SJCRH30 (cell line): ENCODE data around the gene PRKCE. TPM values are rescaled to one million over a fixed set of nuclear protein-coding genes. Genes with fewer than 3 reads are reported as not detected.
"Not testable (repeated sequence)": the region's sequence is repeated elsewhere in the genome, so short reads cannot be mapped to it uniquely, and the experiment has no call there.

Source experiments
- DNase-seq, 2 experiments: peaks; one replicate each; pipeline ENCODE4 v3.0.0-alpha.2; 2015 to 2020
- H3K27ac ChIP-seq: fragments of 250-450 bp; sonication (Bioruptor Pico); 2 replicates; pipeline ENCODE4 v1.5.1; 2020; ENCODE audit warnings: mild to moderate bottlenecking, moderate library complexity
- H3K27me3 ChIP-seq: fragments of 250-450 bp; sonication (Bioruptor Pico); 2 replicates; pipeline ENCODE4 v1.5.1; 2020; ENCODE audit warnings: mild to moderate bottlenecking, moderate library complexity
- H3K36me3 ChIP-seq: fragments of 250-450 bp; sonication (Bioruptor Pico); 2 replicates; pipeline ENCODE4 v1.5.1; 2020; ENCODE audit warnings: mild to moderate bottlenecking, moderate library complexity
- H3K4me1 ChIP-seq: fragments of 250-450 bp; sonication (Bioruptor Pico); 2 replicates; pipeline ENCODE4 v1.5.1; 2020; ENCODE audit warnings: mild to moderate bottlenecking, moderate library complexity
- H3K4me3 ChIP-seq: fragments of 250-450 bp; sonication (Bioruptor Pico); 2 replicates; pipeline ENCODE4 v1.5.1; 2020; ENCODE audit warnings: mild to moderate bottlenecking, moderate library complexity
- H3K9me3 ChIP-seq: fragments of 250-450 bp; sonication (Bioruptor Pico); replicated peaks from 2 replicates; pipeline ENCODE4 v1.5.1; 2020; ENCODE audit warnings: mild to moderate bottlenecking, moderate library complexity
- total RNA-seq: library from RNA; depleted of rRNA; stranded (reverse); fragments of >200 nt; shearing (Covaris generic); gene quantifications from 2 replicates; pipeline ENCODE4 v1.2.3, GENCODE V29; 2014

The PRKCE gene
- total RNA-seq, 1 experiment from 2014 or later: 11.9 TPM

DNA sequence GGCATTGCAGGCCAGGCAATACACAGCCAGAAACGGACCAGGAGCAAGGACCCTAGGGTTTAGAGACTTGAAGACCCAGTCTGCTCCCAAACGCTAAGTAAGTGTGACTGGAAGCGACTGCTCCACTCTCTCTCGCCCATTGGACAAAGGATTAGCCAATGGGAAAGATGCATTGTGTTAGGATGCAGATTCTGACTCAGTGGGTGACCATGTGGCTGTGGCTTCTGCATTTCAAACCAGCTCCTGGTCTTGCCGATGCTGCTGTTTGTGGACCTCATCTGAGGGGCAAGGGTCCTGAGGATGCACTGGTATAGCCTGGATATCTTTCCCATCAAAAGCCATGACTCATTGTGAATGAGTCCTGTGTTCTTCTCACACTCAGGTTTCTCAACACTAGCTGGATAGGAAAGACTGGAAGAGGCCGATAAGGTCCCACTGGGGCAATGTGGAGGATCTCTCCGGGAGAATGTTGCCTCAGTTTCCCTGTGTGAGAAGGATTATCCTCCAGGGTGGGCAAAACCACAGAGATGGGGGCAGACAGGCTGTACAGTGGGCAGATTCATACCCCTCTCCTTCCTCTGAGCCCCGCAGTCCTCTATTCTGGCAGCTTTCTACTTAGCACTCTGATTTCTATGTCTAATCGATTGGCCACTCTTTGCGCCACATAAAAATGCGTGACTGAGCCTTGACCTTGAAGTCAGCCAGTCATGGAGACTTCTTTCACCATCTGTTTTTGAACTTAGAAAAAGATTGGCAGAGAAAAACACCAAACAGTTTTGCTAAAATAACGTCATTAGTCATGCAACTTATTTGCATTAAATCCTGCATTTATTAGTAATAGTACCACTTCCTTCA lies 257.1 kb downstream of the PRKCE start:
- H3K4me3 ChIP-seq: no peak overlapping the region
- no peaks in the 10 kb centered on the region for H3K9me3 ChIP-seq
- peak overlapping the region; percentile 93 for H3K27ac ChIP-seq
- peaks cover 39% of the 10 kb centered on the region for H3K4me1 ChIP-seq
- no peaks in the 10 kb centered on the region for H3K36me3 ChIP-seq
- H3K27me3 ChIP-seq: no peaks in the 10 kb centered on the region
- DNase-seq: peak; percentile 72 to 81

DNA sequence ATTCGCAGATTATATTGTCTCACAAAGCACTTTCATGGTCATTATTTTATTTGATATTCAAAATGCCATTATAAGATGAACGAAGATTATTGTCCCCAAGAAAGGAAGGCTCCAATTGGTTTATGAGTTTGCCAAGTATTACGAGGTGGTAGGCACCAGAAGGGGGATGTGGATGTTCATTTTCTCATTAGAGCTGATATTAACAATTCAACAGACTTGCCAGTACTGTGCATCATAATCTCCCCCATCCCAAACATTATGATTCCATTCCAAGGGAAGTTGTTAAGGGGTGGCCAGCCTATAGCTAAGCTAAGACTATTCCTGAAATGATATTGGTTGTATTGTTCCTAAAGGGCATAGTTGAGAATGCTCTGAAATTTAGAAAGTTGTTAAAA lies 257.7 kb downstream of the PRKCE start:
- peak in 1 of 2 experiments; percentile 61 for DNase-seq
- Histone ChIP-seq H3K4me1 (peaks cover 38% of the 10 kb centered on the region), H3K27me3 (no peaks in the 10 kb centered on the region), H3K36me3 (no peaks in the 10 kb centered on the region), H3K27ac (peak overlapping the region; percentile 93), H3K9me3 (no peaks in the 10 kb centered on the region), H3K4me3 (no peak overlapping the region)

GRCh38 chr2:45909677-45910191 lies 258.3 kb downstream of the PRKCE start:
- Histone ChIP-seq H3K4me1 (peaks cover 32% of the 10 kb centered on the region), H3K9me3 (no peaks in the 10 kb centered on the region), H3K27me3 (no peaks in the 10 kb centered on the region), H3K36me3 (no peaks in the 10 kb centered on the region), H3K27ac (peak overlapping the region; percentile 93), H3K4me3 (no peak overlapping the region)
- peak in 1 of 2 experiments; percentile 37 for DNase-seq

DNA sequence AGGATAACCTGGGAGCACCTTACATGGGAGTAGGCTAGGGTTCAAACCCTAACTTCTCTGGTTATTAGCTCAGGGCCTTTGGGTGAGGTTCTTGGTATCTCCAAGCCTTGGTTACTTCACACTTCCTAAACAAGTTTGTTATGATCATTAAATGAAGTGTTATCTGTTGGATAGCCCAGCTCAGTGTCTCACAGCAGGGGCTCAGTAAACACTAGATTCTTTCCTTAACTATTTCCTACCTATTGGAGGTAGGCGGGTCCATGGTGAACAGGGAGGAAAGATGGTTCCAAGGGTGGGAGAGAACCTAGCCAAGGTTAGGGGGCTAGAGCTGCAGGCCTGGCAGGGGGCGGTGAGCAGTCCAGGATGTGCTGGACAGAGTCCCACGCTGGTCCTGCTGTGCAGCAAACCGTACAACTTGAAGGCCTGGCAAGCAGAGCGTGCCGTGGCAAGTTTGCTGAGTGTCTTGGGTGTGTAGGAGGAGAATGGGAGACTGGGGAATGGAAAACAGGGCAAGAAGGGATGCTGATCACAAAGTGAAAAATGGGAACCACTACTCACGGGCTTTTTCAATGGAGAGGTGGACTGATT lies 259.1 kb downstream of the PRKCE start:
- Histone ChIP-seq H3K27ac (peak overlapping the region; percentile 93), H3K9me3 (no peaks in the 10 kb centered on the region), H3K27me3 (no peaks in the 10 kb centered on the region), H3K4me3 (no peak overlapping the region), H3K4me1 (peaks cover 26% of the 10 kb centered on the region), H3K36me3 (no peaks in the 10 kb centered on the region)
- DNase-seq: no peak

DNA sequence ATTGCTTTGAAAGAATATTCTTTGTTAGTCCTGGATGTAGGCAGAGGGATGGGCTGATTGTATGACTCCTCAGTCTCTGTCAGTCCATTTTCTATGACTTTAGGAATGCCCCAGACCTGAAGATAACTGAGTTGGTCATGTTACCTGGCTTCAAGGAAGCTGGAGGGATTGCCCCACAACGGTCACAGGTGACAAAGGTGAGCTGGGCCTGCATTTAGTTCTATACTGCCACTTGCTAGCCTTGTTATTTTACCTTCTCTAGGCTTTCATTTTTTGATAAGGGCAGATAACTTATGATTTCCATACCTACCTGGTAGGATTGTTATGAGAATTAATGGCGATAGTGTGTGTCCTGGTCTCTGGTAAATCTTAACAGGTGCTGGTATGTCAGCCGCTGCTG lies 260.1 kb downstream of the PRKCE start:
- no peaks in the 10 kb centered on the region for H3K36me3 ChIP-seq

GRCh38 chr2:45912109-45912508 lies 260.6 kb downstream of the PRKCE start:
- Histone ChIP-seq H3K4me1 (peaks cover 26% of the 10 kb centered on the region), H3K27me3 (no peaks in the 10 kb centered on the region), H3K27ac (no peak overlapping the region), H3K4me3 (no peak overlapping the region), H3K36me3 (no peaks in the 10 kb centered on the region), H3K9me3 (no peaks in the 10 kb centered on the region)
- DNase-seq: no peak

More for the DNA sequence above, 260.1 kb downstream of the PRKCE start:
- H3K27me3 ChIP-seq: no peaks in the 10 kb centered on the region
- no peak overlapping the region for H3K4me3 ChIP-seq
- no peaks in the 10 kb centered on the region for H3K9me3 ChIP-seq
- H3K27ac ChIP-seq: no peak overlapping the region
- no peak for DNase-seq
- H3K4me1 ChIP-seq: peaks cover 26% of the 10 kb centered on the region

- Histone ChIP-seq H3K4me3 (no peak overlapping the region), H3K27ac (no peak overlapping the region), H3K9me3 (no peaks in the 10 kb centered on the region), H3K27me3 (no peaks in the 10 kb centered on the region), H3K36me3 (no peaks in the 10 kb centered on the region), H3K4me1 (peaks cover 20% of the 10 kb centered on the region)
- no peak for DNase-seq
Observed at GRCh38 chr2:45913539-45913938, 262.1 kb downstream of the PRKCE start.

DNA sequence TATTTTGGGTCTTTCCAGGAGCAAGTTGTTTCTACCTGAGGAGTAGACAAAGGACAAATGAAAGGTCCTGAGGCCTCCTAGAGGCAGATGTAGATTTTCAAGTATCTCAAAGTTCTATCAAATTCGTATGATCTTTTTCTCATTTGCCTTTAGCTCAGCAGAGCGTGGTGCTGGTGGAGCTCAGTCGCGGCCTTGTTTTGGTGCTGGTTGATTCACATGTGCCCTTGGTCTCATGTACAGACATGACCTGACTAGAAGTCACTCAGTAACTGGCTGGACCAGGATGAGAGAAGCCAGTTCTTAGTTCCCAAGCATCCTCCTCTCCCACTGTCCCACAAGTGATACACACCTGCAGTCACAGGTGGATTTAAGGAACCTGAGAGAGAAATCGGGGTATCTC lies 264.0 kb downstream of the PRKCE start:
- no peak overlapping the region for H3K27ac ChIP-seq
- H3K4me3 ChIP-seq: no peak overlapping the region
- H3K9me3 ChIP-seq: no peaks in the 10 kb centered on the region
- DNase-seq: no peak
- no peaks in the 10 kb centered on the region for H3K27me3 ChIP-seq
- H3K4me1 ChIP-seq: peaks cover 16% of the 10 kb centered on the region
- H3K36me3 ChIP-seq: no peaks in the 10 kb centered on the region

- not testable (repeated sequence) for DNase-seq, H3K27ac ChIP-seq, H3K9me3 ChIP-seq, H3K4me3 ChIP-seq, H3K36me3 ChIP-seq, H3K27me3 ChIP-seq
- peaks cover 27% of the 10 kb centered on the region for H3K4me1 ChIP-seq
Observed at GRCh38 chr2:45917561-45918176, 266.2 kb downstream of the PRKCE start.

GRCh38 chr2:45918463-45919159 lies 267.1 kb downstream of the PRKCE start:
- peaks cover 37% of the 10 kb centered on the region for H3K4me1 ChIP-seq
- no peak overlapping the region for H3K4me3 ChIP-seq
- peak in 1 of 2 experiments; percentile 57 for DNase-seq
- no peaks in the 10 kb centered on the region for H3K36me3 ChIP-seq
- H3K9me3 ChIP-seq: no peaks in the 10 kb centered on the region
- no peaks in the 10 kb centered on the region for H3K27me3 ChIP-seq
- peak overlapping the region; percentile 42 for H3K27ac ChIP-seq

DNA sequence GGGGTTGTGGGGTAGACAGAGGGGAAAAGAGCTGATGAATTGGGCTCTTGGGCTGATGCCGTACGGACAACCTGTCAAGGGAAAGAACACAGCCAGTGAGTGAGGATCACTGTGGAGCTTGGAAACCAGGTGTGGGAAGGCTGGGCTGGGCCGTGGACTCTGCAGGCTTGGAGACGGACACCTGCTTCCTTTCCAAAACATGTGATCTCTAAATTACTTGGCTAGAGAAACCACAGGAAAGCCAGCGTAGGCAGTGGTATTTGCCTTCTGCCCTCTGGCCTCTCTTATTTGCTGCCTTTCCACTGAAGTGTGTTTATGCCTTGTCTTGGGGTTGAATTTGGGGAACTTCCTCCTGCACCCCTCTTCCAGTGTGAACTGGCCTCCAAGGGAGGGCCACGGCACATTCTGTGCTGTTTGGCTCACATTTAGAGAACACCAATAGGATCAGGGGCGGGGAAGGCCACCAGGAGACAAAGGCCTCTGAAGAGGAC lies 267.7 kb downstream of the PRKCE start:
- Histone ChIP-seq H3K27ac (peak overlapping the region; percentile 42), H3K27me3 (no peaks in the 10 kb centered on the region), H3K36me3 (no peaks in the 10 kb centered on the region), H3K4me1 (peaks cover 37% of the 10 kb centered on the region), H3K9me3 (no peaks in the 10 kb centered on the region), H3K4me3 (no peak overlapping the region)
- DNase-seq: peak; percentile 48 to 67

DNA sequence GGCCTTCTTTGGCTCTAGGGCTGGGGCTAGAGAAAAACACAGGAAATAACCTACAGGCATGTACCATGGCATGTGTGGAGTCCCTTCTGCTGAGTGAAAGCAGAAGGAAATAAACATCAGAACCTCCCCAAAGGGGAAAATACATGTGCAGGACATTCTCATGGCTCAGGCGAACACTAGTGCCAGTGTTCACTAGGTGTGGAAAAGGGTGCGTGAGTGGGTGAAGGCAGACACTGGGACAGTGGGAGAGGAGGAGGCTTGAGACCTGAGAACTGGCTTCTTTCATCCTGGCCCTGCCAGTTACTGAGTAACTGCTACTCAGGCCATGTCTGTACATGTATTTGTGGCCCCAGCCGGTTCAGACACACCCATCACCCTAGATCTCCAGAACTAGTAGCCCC lies 268.2 kb downstream of the PRKCE start:
- no peaks in the 10 kb centered on the region for H3K36me3 ChIP-seq
- no peaks in the 10 kb centered on the region for H3K9me3 ChIP-seq
- H3K4me1 ChIP-seq: peaks cover 37% of the 10 kb centered on the region
- no peaks in the 10 kb centered on the region for H3K27me3 ChIP-seq
- peak overlapping the region; percentile 42 for H3K27ac ChIP-seq
- no peak overlapping the region for H3K4me3 ChIP-seq
- no peak for DNase-seq

DNA sequence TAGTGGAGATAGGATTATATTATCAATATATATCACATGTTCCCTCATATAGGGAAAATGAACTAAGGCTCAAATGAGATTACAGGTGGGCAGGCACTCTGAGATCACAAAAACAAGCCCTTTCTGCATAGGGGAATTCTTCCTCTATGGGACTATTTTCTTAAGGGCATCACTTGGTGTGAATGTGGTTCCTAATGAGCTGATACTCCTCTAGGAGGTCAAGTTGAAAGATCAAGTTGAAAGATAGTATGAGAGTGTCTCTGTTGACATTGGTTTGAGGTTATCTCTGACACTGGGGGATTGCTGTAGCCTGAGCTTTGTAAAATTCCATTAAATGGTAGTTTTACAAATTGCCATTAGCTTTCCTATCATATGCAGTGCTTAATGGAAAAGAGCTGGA lies 270.4 kb downstream of the PRKCE start:
- no peak for DNase-seq
- no peak overlapping the region for H3K4me3 ChIP-seq
- peaks cover 37% of the 10 kb centered on the region for H3K4me1 ChIP-seq
- H3K27ac ChIP-seq: no peak overlapping the region
- H3K27me3 ChIP-seq: no peaks in the 10 kb centered on the region
- H3K36me3 ChIP-seq: no peaks in the 10 kb centered on the region
- no peaks in the 10 kb centered on the region for H3K9me3 ChIP-seq

- no peaks in the 10 kb centered on the region for H3K9me3 ChIP-seq
- no peaks in the 10 kb centered on the region for H3K36me3 ChIP-seq
- H3K4me3 ChIP-seq: no peak overlapping the region
- H3K27ac ChIP-seq: no peak overlapping the region
- peak; percentile 80 to 87 for DNase-seq
- no peaks in the 10 kb centered on the region for H3K27me3 ChIP-seq
- peaks cover 37% of the 10 kb centered on the region for H3K4me1 ChIP-seq
Observed at GRCh38 chr2:45922577-45922988, 271.1 kb downstream of the PRKCE start.
